Activated T-helper 17 cell treated with anti-CD3 and anti-CD28 coated beads, Interleukin-2, amount 50 U/mL, for 72 hours (primary cell): Measurements from ENCODE around the gene PLCB4. TPM values are rescaled to one million over a fixed set of nuclear protein-coding genes. Genes with fewer than 3 reads are reported as not detected.

Experiments used
- ATAC-seq: fragments of 150-1000 bp; cut with Tn5 transposase; replicated peaks from 2 replicates; pipeline ENCODE4 v1.10.0; 2021; ENCODE audit warnings: mild to moderate bottlenecking, moderate library complexity
- H3K27ac Mint-ChIP-seq: one replicate; pipeline ENCODE4 v1.8.0; 2022; ENCODE audit warnings: mixed read lengths
- H3K27me3 Mint-ChIP-seq: one replicate; pipeline ENCODE4 v1.8.0; 2022; ENCODE audit warnings: mixed read lengths
- H3K36me3 Mint-ChIP-seq: one replicate; pipeline ENCODE4 v1.8.0; 2022; ENCODE audit warnings: low read depth, mild to moderate bottlenecking, mixed read lengths
- H3K4me1 Mint-ChIP-seq: one replicate; pipeline ENCODE4 v1.8.0; 2022; ENCODE audit warnings: mixed read lengths
- H3K4me3 Mint-ChIP-seq: one replicate; pipeline ENCODE4 v1.8.0; 2022; ENCODE audit warnings: mild to moderate bottlenecking, mixed read lengths
- H3K9me3 Mint-ChIP-seq: one replicate; pipeline ENCODE4 v1.8.0; 2022; ENCODE audit warnings: mixed read lengths
- total RNA-seq, 2 donors: library from RNA; stranded (reverse); gene quantifications; one replicate each; pipeline ENCODE4 v1.2.3, GENCODE V29; 2022

Gene PLCB4
- total RNA-seq: not detected

DNA sequence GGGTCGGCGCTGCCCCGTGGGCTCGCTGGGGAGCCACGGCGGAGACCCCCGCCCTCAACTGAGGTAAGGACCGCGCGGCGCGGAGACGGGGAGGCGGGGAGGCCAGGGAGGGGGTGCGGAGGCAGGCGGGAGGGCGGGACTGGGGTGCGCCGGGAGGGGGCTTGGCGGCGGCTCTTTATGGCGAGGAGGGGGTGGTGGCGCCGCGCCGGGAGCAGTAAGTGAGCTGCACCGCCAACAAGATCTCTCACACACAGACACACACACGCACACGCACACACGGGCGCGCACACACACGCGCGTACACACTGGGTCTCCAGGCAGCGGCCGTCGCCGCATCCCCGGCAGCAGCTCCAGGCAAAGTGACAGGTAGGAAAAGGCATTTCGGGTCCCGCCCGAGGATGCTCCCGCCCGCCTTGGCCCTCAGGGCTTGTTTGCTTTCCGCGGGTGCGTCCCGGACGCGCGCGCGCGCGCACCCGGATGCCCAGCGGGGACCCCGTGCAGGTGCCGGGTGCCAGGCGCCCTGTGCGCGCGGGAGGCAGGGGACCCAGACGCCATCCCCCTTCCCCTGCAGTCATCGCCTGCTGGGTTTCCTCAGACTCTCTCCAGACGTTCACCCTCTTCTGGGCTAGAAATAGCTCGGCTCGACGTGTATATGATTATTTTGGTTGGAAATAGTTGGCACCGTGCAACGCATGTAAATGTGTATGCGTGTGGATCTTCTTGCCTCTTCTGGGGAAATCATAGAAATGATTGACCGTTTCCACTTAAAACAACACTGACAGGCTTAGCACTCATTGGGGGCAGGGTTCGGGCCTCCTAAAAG, at the start of gene PLCB4:
Gene PLCB4 (plus strand): TSS at position 247 of the 823 bp plus-strand sequence. CDS start 238,728 bp downstream, outside the sequence.
- Mint-ChIP-seq H3K9me3 (peaks cover 10% of the 10 kb centered on the region), H3K27me3 (peaks cover 20% of the 10 kb centered on the region), H3K36me3 (no peaks in the 10 kb centered on the region), H3K4me1 (peaks cover 3% of the 10 kb centered on the region), H3K4me3 (no peak within 1 kb of the TSS), H3K27ac (no peak within 1 kb of the TSS)
- ATAC-seq: no peak

DNA sequence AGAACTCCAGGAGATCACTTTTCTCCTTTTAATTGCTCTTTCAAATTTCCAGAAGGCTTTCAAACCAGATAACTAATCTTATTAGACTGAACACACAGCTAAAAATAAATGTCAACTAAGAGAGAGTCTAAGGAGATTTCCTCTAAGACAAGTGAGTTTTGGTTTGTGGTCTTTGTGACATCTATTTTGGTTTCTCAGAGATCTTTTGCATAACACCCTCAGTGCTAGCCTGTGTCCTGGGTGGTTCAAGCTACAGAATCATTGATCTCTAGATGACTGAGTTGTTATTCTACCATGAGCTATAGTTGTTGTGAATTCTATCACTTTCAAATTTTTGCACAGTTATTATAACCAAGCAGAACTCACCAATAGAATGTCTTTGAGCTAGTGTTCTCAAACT, 49.1 kb upstream of the PLCB4 start:
- Mint-ChIP-seq H3K4me3 (no peak overlapping the region), H3K4me1 (no peaks in the 10 kb centered on the region), H3K27me3 (no peaks in the 10 kb centered on the region), H3K36me3 (no peaks in the 10 kb centered on the region), H3K27ac (no peak overlapping the region), H3K9me3 (peaks cover 13% of the 10 kb centered on the region)
- ATAC-seq: no peak

DNA sequence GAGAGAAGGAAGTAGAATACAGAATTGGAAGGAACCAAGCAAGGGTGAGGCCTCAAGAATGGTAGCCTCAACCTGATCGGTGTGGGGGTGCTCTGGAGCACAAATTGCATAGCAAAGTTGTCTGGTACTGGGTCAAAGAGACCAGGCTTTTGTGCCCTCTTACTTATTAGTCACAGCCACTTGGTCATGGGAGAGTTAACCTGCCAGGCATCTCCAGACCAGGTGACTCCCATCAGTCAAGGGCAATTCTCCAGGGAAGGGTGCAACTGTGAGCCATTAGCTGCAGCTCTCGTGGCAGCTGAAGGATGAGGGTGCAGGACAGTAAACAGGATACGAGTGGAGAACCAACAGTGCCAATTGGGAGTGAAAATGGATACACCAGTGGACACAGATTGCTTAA, 47.7 kb upstream of the PLCB4 start:
- Mint-ChIP-seq H3K27ac (no peak overlapping the region), H3K9me3 (peaks cover 13% of the 10 kb centered on the region), H3K4me3 (no peak overlapping the region), H3K4me1 (no peaks in the 10 kb centered on the region), H3K27me3 (no peaks in the 10 kb centered on the region), H3K36me3 (no peaks in the 10 kb centered on the region)
- no peak for ATAC-seq

DNA sequence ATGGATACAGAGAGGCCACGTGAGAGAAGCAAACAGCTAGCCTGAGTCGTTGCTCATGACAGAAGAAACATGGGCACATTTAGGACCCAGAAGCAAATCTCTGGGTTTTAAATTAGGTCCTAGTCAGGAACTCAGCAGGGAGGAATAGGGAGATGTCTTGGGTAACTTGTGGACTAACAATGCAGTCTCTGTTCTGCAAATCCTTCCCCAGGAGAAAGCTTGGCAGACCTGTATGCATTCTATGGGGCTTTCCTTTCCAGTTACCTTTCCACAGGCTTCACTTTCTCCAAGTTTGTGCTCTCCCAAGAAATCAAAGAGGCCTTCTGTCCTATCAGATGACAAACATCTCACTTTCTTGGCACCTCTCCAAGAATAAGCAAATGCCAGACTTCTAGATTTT, 47.2 kb upstream of the PLCB4 start:
- no peaks in the 10 kb centered on the region for H3K4me1 Mint-ChIP-seq
- H3K27ac Mint-ChIP-seq: no peak overlapping the region
- ATAC-seq: no peak

DNA sequence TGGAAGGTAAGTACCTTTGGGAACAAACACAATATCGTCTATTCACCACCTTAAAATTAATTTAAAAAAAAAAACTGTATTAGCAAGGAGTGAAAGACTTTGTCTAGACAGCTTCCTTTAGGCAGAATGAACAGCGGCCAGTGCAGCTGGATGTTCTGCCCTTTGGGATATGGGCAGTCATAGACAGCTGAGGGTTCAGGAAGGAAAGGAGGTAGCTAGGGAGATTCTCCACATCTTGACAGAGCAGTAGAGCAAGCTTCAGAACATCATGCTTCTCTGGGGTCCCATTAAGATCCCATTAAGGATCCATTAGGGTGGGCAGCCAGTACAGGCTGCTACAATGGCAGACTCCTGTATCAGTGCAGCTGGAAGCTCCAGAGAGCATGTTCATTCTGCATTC, 46.5 kb upstream of the PLCB4 start:
- H3K36me3 Mint-ChIP-seq: no peaks in the 10 kb centered on the region

More for the DNA sequence above, 47.2 kb upstream of the PLCB4 start:
- no peaks in the 10 kb centered on the region for H3K36me3 Mint-ChIP-seq
- H3K27me3 Mint-ChIP-seq: no peaks in the 10 kb centered on the region
- H3K9me3 Mint-ChIP-seq: peaks cover 13% of the 10 kb centered on the region
- no peak overlapping the region for H3K4me3 Mint-ChIP-seq

DNA sequence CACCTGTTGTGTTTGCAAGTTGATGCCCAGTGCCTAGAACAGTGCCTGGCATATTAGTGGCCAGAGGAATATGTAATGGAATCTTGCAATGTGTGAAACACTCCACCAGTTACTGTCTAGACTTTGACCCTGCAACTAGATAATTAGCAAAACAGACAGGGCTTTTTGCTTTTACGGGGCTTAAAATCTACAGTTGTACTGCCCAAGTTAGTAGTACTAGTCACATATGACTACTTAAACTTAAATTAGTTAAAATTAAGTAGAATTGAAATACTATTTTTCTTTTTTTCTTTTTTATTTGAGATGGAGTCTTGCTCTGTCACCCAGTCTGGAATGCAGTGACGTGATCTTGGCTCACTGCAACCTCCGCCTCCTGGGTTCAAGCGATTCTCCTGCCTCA, 44.3 kb upstream of the PLCB4 start:
- ATAC-seq: no peak
- H3K36me3 Mint-ChIP-seq: no peaks in the 10 kb centered on the region
- H3K4me3 Mint-ChIP-seq: no peak overlapping the region
- H3K27me3 Mint-ChIP-seq: no peaks in the 10 kb centered on the region
- peaks cover 13% of the 10 kb centered on the region for H3K9me3 Mint-ChIP-seq
- no peaks in the 10 kb centered on the region for H3K4me1 Mint-ChIP-seq
- H3K27ac Mint-ChIP-seq: no peak overlapping the region

More for the DNA sequence above, 46.5 kb upstream of the PLCB4 start:
- no peaks in the 10 kb centered on the region for H3K4me1 Mint-ChIP-seq
- no peak for ATAC-seq
- H3K9me3 Mint-ChIP-seq: peaks cover 13% of the 10 kb centered on the region
- H3K4me3 Mint-ChIP-seq: no peak overlapping the region
- H3K27ac Mint-ChIP-seq: no peak overlapping the region
- no peaks in the 10 kb centered on the region for H3K27me3 Mint-ChIP-seq

DNA sequence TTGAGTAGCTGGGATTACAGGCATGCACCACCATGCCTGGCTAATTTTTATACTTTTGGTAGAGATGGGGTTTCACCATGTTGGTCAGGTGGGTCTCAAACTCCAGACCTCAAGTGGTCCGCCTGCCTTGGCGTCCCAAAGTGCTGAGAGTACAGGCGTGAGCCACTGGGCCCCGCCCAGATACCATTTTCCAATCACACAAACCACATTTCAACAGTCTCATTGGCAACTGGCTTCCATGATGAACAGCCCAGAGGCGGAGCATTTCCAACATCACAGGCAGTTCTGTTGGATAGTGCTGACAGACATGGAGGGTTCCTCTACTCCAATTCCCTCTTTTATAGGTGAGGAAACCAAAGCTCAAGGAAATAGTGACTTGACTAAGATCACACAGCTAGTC, 43.9 kb upstream of the PLCB4 start:
- Mint-ChIP-seq H3K4me1 (no peaks in the 10 kb centered on the region), H3K36me3 (no peaks in the 10 kb centered on the region), H3K27me3 (no peaks in the 10 kb centered on the region), H3K27ac (no peak overlapping the region), H3K9me3 (peaks cover 13% of the 10 kb centered on the region), H3K4me3 (no peak overlapping the region)
- no peak for ATAC-seq

DNA sequence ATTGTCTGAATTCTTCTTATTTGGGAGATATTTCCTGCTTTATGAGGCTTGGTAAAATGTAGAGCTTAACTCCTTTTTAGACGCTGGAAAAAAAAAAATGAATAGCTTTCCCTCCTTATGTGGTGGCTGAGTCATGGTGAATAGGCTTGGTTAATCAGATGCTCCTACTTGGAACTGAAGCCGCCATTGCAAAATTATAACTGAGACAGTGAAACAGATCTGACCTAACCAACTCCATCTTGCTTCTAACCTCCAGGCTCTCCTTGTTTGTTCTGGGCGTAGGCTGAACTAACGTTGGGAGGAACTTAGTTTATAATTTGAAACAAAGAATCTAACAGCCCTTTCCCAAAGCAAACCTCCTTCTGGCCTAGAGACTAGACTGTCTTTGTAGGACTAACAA, 43.2 kb upstream of the PLCB4 start:
- Mint-ChIP-seq H3K4me3 (no peak overlapping the region), H3K36me3 (no peaks in the 10 kb centered on the region), H3K9me3 (peaks cover 13% of the 10 kb centered on the region), H3K27me3 (no peaks in the 10 kb centered on the region), H3K4me1 (no peaks in the 10 kb centered on the region), H3K27ac (no peak overlapping the region)
- ATAC-seq: no peak

DNA sequence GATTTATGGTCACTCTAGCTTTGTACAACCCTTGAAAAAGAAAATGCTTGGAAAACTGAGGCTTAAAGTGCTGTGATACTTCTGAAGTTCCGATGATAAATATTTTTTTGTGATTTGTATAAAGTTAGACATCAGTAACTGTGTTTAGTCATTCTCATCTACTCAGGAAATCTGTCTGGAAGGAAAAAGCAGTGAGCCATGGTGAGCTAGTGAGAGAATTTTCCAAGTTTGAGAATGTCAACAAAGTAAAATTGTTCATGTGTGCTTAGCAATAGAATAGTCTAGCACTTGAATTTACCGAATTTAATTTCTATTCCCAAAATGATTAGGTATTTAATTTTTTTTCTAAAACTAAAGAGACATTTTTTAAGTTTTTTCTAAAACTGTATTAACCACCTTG, 41.3 kb upstream of the PLCB4 start:
- no peak overlapping the region for H3K4me3 Mint-ChIP-seq
- no peaks in the 10 kb centered on the region for H3K36me3 Mint-ChIP-seq
- peaks cover 5% of the 10 kb centered on the region for H3K9me3 Mint-ChIP-seq
- no peaks in the 10 kb centered on the region for H3K27me3 Mint-ChIP-seq
- no peaks in the 10 kb centered on the region for H3K4me1 Mint-ChIP-seq
- ATAC-seq: no peak
- no peak overlapping the region for H3K27ac Mint-ChIP-seq

DNA sequence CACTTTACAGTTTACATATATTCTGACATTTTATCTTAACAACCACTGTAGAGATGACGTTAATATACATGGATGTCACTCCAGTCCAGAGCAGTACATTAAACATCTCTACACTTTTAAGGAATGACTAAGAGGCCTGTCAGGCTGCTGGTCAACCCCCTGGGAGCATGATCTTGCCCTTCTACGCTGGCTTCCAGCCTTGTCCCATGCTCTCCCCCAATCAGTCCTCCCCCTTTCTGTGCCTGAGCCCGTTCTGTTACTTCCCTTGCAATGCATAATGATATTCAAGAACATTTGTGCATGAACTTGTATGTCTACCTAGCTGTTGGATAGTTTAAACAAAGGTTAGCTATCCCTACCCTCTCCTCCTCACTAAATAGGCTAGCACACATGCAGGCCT, 40.5 kb upstream of the PLCB4 start:
- H3K4me1 Mint-ChIP-seq: no peaks in the 10 kb centered on the region
- H3K27me3 Mint-ChIP-seq: no peaks in the 10 kb centered on the region
- H3K27ac Mint-ChIP-seq: no peak overlapping the region
- H3K4me3 Mint-ChIP-seq: no peak overlapping the region
- ATAC-seq: no peak
- peaks cover 8% of the 10 kb centered on the region for H3K9me3 Mint-ChIP-seq
- no peaks in the 10 kb centered on the region for H3K36me3 Mint-ChIP-seq

DNA sequence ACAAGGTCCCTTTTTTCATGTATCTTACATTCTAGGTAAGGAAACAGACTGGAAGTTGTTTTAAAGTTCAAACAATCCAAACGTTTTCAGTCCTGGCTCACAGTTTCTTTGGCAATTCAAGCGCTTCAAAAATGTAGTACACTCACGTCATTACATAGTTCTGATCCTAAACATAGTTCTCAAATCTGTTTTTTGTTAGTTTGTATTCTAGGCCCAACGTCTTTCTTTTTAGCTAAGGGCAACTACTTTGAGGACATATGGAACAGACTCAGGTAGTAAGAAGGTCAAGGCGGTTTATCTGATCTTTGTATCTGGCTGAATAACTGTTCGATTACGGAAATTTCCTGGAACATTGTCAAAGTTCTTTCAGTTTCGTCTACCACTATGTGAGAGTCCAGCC, 36.9 kb upstream of the PLCB4 start:
- H3K27ac Mint-ChIP-seq: no peak overlapping the region
- H3K36me3 Mint-ChIP-seq: no peaks in the 10 kb centered on the region
- H3K9me3 Mint-ChIP-seq: peaks cover 6% of the 10 kb centered on the region
- H3K27me3 Mint-ChIP-seq: no peaks in the 10 kb centered on the region
- no peaks in the 10 kb centered on the region for H3K4me1 Mint-ChIP-seq
- ATAC-seq: no peak
- no peak overlapping the region for H3K4me3 Mint-ChIP-seq

DNA sequence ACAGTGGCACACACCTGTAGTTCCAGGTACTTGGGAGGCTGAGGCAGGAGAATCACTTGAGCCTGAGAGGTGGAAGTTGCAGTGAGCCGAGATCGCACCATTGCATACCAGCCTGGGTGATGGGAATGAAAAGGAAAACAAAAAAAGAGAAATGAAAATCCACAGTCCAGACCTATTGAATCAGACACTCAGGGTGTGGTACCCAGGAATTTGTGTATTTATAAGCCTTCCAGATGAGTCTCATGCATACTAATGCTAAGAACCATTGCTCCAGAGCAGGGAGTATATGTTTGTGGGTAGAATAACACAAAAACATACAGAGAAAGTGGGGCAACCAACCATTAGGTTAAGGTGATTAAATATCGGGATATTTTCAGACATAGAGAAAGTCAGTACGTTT, 36.1 kb upstream of the PLCB4 start:
- peaks cover 6% of the 10 kb centered on the region for H3K9me3 Mint-ChIP-seq
- no peaks in the 10 kb centered on the region for H3K36me3 Mint-ChIP-seq
- no peak for ATAC-seq
- H3K27me3 Mint-ChIP-seq: no peaks in the 10 kb centered on the region
- no peaks in the 10 kb centered on the region for H3K4me1 Mint-ChIP-seq
- no peak overlapping the region for H3K4me3 Mint-ChIP-seq
- H3K27ac Mint-ChIP-seq: no peak overlapping the region

DNA sequence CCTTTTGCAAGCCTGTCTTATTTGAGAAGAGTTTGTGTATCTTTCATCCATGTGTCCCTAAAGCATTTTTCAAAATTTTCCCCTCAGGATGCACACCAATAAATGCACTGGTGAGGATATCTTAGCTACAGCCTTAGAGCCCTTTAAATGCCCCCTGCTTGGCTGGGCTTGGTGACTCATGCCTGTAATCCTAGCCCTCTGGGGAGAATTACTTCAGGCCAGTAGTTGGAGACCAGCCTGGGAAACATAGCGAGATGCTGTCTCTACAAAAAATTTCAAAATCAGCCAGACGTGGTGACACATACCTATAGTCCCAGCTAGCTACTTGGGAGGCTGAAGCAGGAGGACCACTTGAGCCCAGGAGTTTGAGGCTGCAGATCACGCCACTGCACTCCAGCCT, 33.8 kb upstream of the PLCB4 start:
- no peak for ATAC-seq
- Mint-ChIP-seq H3K27ac (no peak overlapping the region), H3K36me3 (no peaks in the 10 kb centered on the region), H3K27me3 (no peaks in the 10 kb centered on the region), H3K4me3 (no peak overlapping the region), H3K9me3 (peaks cover 6% of the 10 kb centered on the region), H3K4me1 (no peaks in the 10 kb centered on the region)

DNA sequence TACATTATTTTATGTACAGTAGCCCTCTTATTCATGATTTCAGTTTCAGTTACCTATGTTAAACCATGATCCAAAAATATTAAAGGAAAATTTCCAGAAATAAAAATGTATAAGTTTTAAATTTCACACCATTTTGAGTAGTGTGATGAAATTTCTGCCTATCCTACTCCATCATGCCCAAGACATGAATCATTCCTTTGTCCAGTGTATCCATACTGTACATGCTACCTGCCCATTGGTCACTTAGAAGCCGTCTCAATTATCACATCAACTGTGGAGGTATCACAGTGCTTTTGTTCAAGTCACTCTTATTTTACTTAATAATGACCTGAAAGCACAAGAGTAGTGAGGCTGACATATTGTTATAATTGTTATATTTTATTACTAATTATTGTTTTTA, 32.3 kb upstream of the PLCB4 start:
- no peak for ATAC-seq
- Mint-ChIP-seq H3K36me3 (no peaks in the 10 kb centered on the region), H3K9me3 (peaks cover 6% of the 10 kb centered on the region), H3K4me1 (no peaks in the 10 kb centered on the region), H3K4me3 (no peak overlapping the region), H3K27ac (no peak overlapping the region), H3K27me3 (no peaks in the 10 kb centered on the region)

DNA sequence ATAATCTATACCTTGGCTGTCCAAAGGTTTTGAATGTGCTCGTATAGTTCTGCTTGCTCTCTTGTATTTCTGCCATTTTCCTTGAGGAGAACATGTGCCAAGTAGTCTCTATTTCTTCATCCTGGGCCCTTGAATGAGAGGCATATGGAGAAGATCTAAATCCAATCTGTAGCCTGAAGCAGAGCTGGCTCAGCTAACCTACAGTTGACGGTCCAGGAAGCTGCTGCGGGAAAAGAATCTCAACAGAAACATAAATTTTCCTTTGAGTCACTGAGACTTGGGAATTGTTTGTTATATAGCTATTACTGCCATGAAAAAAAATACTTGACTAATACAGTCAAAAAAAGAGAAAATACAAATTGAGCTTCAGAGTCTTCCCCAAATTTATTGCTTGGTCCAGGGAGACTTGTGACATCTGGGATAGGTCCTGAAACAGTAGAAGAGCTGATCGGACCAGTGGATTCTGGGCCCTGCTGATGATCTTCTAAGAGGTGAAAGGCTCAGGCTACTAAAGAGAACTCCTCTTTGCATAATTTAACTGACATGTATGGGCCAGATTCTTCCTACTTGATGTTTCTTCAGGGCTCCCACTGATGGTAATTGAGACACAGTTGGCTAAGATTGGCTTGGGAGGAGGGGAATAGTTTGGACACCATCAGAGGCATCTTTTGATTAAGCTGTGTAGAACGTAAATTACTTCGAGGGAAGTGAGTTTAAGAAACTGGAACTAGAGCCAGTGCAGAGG, 29.9 kb upstream of the PLCB4 start:
- no peak overlapping the region for H3K4me3 Mint-ChIP-seq
- no peaks in the 10 kb centered on the region for H3K27me3 Mint-ChIP-seq
- no peak for ATAC-seq
- H3K4me1 Mint-ChIP-seq: no peaks in the 10 kb centered on the region
- H3K36me3 Mint-ChIP-seq: no peaks in the 10 kb centered on the region
- no peaks in the 10 kb centered on the region for H3K9me3 Mint-ChIP-seq
- no peak overlapping the region for H3K27ac Mint-ChIP-seq
